Middle frontal gyrus (tissue), 1 donor: ENCODE measurements around the gene GBE1.
"Not testable (repeated sequence)": the region's sequence is repeated elsewhere in the genome, so short reads cannot be mapped to it uniquely, and the experiment has no call there.

Experiments used
- DNase-seq: peaks from one replicate; pipeline ENCODE4 v3.0.0-alpha.2; 2015; ENCODE audit warnings: low spot score; ENCODE audit errors: extremely low spot score

Gene GBE1

GRCh38 chr3:81544385-81544784, 217.1 kb downstream of the GBE1 start:
- no peak for DNase-seq

DNA sequence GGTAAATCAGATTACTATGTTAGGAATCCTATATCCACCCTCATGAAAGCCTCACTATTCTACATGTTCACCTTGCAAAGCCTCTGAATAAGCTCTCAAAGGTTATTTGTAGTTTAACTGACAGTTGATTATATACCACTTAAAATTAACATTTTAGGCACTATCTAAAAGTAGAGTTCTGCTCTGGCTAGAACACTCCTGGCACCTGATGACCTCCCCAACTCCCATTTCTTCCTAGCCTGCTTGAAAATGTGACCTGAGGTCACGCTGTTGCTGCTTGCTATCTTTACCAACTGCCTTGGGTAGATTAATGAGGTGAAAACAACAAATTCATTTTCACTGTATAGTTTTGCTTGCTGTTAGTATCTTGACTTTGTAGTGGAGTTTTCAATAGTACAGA, 220.7 kb downstream of the GBE1 start:
- DNase-seq = no peak

DNA sequence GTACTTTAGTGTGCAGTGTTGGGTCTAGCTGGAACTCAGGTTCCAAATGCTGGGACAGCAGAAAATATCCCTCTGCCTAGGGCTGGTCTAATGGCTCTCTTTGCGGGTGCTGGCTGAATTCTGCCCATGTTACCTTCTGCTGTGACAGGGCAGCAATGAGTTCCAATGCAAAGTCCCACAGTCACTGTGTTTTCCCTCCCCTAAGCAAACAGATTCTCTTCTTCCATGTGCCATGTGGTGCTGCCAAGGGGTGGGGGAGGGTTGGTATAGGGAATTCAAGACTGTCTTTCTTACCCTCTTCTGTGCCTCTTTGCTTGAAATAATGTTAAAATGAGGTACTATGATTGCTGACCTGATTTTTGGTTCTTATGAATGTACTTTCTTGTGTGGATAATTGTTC, 229.6 kb downstream of the GBE1 start:
- DNase-seq = no peak

DNA sequence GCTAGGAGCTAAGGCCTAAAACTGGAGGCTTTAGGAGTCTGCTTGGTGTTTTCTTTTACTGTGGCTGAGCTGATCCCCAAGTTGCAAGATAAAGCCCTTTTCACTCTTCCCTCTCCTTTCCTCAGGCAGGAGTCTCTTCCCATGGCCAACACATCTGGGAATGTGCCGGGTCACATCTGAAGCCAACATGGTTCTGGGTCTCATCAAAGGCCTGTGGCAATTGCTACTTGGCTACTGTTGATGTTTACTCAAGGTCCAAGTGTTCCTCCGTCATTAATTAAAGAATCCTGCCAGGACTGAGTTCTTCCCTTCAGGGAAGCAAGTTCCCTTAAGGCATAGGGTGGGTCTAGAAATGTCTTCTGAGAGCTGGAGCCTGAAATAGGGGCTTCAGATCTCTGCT, 230.2 kb downstream of the GBE1 start:
- DNase-seq = no peak

DNA sequence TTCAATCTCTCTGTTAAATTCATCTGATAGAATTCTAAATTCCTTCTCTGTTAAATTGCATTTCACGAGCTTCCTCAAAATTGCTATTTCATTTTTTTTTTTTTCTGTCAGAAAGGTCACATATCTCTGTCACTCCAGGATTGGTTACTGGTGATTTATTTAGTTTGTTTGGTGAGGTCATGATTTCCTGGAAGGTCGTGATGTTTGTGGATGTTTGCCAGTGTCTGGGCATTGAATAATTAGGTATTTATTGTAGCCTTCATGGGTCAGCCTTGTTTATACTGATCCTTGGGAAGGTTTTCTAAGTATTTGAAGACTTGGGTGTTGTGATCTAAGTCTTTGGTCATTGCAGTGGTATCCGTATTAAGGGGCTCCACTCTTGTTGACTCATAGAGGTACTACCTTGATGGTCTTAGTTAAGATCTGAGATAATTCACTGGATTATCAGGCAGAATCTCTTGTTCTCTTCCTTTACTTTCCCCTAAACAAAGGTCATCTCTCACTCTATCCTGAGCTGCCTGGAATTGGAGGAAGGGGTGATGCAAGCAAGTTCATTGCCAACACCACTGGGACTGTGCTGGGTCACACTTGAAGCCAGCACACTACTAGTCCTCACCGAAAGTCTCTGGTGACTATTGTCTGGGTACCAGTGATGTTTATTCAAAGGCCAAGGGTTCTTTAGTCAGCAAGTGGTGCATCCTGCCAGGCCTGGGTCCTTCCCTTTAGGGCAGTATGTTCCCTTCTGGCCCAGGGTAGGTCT, 231.1 kb downstream of the GBE1 start:
- DNase-seq = no peak

GRCh38 chr3:81521855-81522254, 239.6 kb downstream of the GBE1 start:
- no peak for DNase-seq

DNA sequence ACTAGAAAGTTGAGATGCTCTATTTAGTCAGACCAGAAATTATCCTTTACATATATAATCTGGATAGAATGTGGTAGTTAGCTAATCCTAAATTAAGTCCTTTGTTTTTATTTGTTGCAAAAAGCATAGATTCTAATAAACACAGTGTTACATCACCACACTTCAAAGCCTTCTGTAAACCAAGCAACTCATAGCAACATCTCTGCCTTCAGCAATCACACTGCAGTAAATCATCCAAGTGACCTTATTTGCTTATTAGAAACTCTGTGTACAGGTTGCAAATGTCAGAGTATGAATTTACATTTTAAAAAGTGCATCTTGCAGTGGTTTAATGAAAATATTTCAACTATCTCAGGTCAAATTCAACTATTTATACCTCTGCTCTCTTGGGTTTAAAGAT, 242.5 kb downstream of the GBE1 start:
- DNase-seq = no peak

- DNase-seq = no peak
Measured at GRCh38 chr3:81516042-81516441, 245.4 kb downstream of the GBE1 start.

GRCh38 chr3:81513591-81513990, 247.9 kb downstream of the GBE1 start:
- DNase-seq = no peak

- DNase-seq = no peak
Measured at GRCh38 chr3:81503026-81503425, 258.4 kb downstream of the GBE1 start.

DNA sequence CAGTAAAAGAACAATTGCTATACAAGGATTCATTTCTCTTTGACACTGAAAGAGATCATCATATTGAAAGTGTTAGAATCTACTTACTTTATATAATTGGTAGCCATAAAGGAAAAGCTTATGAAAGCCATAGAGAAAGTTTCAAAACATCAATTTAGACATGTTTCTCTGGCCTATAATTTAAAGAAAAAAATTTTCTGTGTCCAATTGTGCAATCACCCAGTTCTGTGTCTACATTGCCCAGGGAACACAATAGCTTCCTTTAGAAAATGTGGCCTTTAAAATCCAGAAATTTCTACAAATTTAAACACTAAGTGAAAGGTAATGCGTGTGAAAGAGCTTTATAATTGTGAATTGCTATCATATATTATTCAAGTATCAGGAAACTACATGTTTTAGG, 259.2 kb downstream of the GBE1 start:
- DNase-seq = no peak

DNA sequence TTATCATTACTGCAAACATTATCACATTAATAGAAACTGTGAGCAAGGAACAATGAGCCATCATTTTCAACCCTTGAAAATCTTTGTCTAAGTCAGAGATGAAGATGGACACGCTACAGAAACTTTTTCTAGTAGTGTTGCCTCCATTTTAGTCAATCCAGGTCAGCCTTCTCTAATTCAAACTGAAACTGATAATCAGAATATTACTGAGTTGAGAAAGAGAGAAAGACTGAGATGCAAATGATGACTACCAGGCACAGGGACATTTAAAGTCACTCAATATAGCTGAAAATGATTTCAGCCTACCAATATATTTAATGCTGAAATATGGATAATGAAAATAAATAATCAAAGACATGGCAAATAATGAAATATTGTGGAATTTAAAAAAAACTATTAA, 261.4 kb downstream of the GBE1 start:
- no peak for DNase-seq

DNA sequence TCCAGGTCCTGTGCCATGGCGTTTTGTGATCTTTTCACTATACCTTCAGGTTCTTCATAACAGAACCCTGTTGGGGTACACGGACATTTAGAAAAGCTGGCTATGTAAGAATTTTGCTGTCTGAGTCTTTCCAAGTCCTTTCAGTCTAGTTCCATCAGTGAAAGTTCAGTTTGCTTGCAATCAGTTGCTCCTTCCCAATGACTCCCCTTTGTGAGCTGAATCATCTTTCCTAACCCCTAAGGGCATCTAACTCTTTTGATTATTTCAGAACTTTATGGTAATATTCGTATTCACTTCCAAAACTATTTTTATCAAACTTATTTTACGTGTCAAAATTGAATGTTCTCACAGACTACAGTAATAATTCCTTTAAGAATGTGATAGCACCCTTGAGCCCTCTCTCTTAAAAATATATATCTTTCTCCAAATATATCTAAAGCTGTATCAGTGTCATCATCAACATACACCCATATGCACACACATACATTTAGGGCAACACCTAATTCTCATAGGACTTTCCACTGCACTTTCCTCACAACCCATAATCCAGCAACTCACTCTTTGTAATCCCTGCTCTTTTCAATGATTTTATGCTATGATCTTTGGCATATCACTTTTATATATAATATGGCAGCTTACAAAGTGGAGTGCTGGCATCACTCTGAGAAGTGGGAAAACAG, 263.7 kb downstream of the GBE1 start:
- DNase-seq = no peak

- no peak for DNase-seq
Measured at GRCh38 chr3:81496407-81497104, 264.9 kb downstream of the GBE1 start.

DNA sequence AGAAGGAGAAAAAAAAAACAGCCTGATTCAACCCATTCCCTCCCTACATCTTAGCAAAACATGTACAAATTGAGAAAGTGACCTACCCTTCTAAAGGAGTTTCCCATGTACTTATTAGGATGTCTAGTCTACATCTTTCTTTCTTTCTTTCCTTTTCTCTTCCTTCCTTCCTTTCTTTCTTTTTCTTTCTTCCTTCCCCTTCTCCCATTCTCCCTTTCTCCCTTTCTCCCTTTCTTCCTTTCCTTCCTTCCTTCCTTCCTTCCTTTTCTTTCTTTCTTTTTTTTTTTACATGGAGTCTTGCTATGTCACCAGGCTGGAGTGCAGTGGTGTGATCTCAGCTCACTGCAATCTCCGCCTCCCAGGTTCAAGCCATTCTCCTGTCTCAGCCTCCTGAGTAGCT, 269.0 kb downstream of the GBE1 start:
- DNase-seq = not testable (repeated sequence)

- DNase-seq = no peak
Measured at GRCh38 chr3:81492040-81492439, 269.4 kb downstream of the GBE1 start.

DNA sequence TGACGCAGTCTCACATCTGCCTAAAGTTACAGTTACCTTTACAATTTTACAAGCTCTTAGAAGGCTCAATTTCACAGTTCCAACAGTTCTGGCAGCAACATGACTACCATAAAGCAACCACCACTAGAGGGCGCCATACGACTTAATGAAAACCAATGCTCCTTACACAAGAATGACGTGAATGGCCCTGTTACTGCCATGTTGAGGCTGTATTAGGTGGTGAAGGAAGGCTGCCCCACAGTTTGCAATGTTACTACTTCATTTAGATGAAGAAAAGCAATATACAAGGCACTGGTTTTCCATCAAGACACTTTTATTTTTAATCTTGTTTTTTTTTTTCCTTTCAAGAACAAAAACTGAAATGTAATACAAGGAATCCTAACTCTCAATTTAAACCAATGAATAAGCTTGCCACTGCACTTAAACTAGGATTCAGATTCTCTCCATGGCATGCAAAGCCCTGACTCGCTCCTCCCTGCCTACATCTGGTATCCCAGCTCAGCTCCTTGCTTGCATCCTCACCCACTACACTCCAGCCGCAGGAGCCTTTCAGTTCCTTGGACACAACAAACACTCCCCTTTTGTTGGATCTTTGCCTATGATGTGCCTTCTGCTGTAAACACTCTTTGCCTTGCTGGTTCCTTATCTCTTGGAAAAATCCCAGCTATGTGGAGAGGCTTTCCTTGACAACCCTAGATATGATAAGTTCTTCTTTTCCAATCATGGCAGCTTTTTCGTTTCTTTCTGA, 270.7 kb downstream of the GBE1 start:
- DNase-seq = peak; percentile 27

DNA sequence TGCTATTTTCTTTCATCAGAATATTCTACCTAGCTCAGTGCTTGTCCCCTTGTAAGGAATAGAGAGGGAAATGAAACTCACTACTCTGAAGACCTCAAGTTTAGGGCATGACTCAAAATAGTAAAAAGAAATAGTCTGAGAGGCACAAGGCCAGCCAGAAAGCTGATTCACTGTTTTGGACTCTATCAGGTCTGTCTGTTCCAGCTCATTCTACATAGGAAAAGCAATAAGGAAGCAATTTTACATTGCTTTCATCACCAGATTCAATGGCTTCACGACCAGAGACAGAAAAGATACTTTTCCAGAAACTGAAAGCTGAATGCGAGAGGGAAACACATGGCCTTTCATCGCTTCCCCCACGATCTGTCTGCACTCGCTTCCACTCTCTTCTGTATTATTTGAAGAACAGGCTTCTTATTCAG, 276.0 kb downstream of the GBE1 start:
- DNase-seq = no peak

DNA sequence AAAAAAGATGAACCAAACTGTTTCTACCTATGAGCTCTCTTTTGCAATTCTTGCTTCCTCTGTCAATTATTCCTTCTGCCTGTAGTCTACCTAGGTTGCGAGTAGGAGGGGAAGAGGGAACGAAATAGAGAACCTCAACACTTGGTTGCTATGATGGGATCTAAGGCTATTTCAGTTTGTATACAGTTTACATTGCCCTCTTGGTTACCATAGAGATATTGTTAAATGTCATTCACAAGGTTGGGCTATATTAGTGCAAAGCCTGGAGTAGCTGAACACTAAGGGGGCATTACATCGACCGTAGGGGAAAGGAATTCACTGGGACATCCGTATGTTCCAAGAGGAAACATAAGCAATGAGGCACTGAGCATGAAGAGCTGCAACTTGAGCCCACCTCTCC, 276.9 kb downstream of the GBE1 start:
- DNase-seq = no peak

DNA sequence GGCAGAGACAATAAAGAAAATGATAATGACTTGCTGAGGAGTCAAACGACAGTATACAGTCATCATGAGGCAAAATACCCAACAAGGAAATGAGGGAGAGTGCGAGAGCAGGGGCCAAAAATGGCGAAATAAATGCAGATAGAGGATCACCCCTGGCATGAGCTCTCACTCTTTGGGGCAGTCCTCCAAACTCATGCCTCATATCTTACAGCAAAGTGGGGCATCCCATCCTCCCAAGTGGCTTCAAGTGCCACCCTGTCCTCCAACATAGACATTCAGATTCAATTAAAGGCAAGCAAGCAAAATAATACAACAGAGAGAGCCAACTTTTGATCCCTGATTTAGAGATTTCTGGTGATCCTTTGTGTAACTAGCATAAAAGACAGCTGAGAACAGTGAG, 278.4 kb downstream of the GBE1 start:
- DNase-seq = no peak

GRCh38 chr3:81477740-81478139, 283.7 kb downstream of the GBE1 start:
- no peak for DNase-seq

DNA sequence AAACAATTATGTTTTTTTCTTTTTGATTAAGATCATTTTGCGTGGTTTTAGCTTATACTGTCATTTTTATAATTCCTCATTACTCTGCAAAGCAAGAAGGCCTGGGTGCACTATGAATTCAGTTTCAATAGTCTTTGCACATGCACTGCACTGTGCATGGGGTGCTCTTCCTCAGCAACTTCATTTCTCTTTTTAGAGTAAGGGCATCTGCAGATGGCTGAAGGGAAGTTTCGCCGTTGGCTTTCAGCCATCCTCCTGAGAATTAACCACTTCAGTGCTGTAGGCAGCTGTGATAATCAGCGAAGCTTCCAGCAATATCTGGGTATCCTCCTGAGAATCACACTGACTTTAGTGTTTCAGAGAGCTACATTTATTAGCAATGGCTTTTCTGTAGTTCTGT, 284.8 kb downstream of the GBE1 start:
- no peak for DNase-seq
